Measurements from ENCODE around the gene ZNF408.
"Not testable (repeated sequence)": the region's sequence is repeated elsewhere in the genome, so short reads cannot be mapped to it uniquely, and the experiment has no call there.

Gene ZNF408

DNA sequence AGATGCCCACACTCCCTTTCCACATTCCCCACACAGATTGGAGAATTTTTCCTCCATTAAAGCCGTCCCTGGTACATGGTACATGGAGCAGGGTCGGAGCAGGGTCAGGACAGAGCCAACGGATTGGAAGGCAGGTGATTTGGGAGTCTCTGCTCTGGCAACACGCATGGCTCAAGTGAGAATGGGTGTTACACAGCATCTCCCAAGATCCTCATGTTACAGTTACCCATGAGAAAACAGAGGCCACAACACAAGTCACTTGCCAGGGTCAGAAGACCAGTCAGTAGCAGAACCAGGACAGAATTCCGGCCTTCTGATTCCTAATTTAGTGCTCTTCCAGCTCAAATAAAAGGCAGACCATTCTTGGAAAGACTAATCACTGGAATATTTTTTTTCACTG lies 10.5 kb downstream of the ZNF408 start:
- Histone ChIP-seq H3K4me2 (ENCODE audit: low read length) (no peak overlapping the region), H3K9me3 (ENCODE audit: low read length) (no peaks in the 10 kb centered on the region), H3K9ac (ENCODE audit: low read length) (no peak overlapping the region), H3K27me3 (ENCODE audit: insufficient read depth, low read length) (no peaks in the 10 kb centered on the region), H3F3A (ENCODE audit: insufficient read depth, low read length) (no peaks in the 10 kb centered on the region), H4K20me1 (ENCODE audit: insufficient read depth, low read length) (no peaks in the 10 kb centered on the region), H3K4me3 (ENCODE audit: low read depth, low read length, poor library complexity, severe bottlenecking) (no peak overlapping the region), H3K9me2 (ENCODE audit: low read depth, low read length) (no peaks in the 10 kb centered on the region), H3K27ac (ENCODE audit: low read depth, low read length, poor library complexity, severe bottlenecking) (no peak overlapping the region), H3K4me1 (ENCODE audit: insufficient read depth, low read length, severe bottlenecking) (no peaks in the 10 kb centered on the region), H3K36me3 (ENCODE audit: insufficient read depth, low read length) (0 out of 2 replicates have a peak, but pooled peaks cover 5% of the 10 kb centered on the region), H3K79me2 (ENCODE audit: insufficient read depth, low read length) (no peaks in the 10 kb centered on the region), H2AFZ (ENCODE audit: low read length) (no peak overlapping the region)
- no peak for TF ChIP-seq EZH2 (IDR thresholded peaks at IDR 0.05; ENCODE audit: borderline replicate concordance, low read length)
- TF ChIP-seq, protein P1, sequence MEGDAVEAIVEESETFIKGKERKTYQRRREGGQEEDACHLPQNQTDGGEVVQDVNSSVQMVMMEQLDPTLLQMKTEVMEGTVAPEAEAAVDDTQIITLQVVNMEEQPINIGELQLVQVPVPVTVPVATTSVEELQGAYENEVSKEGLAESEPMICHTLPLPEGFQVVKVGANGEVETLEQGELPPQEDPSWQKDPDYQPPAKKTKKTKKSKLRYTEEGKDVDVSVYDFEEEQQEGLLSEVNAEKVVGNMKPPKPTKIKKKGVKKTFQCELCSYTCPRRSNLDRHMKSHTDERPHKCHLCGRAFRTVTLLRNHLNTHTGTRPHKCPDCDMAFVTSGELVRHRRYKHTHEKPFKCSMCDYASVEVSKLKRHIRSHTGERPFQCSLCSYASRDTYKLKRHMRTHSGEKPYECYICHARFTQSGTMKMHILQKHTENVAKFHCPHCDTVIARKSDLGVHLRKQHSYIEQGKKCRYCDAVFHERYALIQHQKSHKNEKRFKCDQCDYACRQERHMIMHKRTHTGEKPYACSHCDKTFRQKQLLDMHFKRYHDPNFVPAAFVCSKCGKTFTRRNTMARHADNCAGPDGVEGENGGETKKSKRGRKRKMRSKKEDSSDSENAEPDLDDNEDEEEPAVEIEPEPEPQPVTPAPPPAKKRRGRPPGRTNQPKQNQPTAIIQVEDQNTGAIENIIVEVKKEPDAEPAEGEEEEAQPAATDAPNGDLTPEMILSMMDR (IDR thresholded peaks at IDR 0.05; ENCODE audit: low read length) = no peak

DNA sequence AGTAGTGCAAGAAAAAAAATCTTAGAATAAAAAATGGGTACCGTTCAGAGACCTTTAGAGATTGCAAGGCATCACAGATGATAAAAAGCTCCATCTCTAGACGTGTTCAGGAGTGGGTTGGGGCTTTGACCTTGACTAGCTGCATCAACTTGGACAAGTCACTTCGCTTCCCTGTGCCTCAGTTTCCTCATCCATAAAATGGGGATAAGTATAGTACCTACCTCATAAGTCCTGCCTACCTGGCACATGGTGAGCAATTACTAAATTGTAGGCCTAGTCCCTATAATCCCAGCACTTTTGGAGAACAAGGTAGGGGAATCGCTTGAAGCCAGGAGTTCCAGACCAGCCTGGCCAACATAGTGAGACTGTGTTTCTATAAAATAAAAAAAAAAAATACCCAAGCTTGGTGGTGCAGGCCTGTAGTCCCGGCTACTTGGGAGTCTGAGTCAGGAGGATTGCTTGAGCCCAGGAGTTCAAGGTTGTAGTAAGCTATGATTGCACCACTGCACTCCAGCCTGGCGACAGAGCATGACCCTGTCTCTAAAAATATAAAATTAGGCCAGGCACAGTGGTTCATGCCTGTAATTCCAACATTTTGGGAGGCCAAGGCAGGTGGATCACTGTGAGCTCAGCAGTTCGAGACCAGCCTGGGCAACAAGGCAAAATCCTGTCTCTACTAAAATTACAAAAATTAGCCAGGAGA lies 12.2 kb downstream of the ZNF408 start:
- TF ChIP-seq, protein P1 (IDR thresholded peaks at IDR 0.05; ENCODE audit: low read length) = no peak
- no peak for TF ChIP-seq EZH2 (IDR thresholded peaks at IDR 0.05; ENCODE audit: borderline replicate concordance, low read length)
- H4K20me1 ChIP-seq (ENCODE audit: insufficient read depth, low read length) = no peaks in the 10 kb centered on the region
- H3K36me3 ChIP-seq (ENCODE audit: insufficient read depth, low read length) = no peaks in the 10 kb centered on the region
- H3K79me2 ChIP-seq (ENCODE audit: insufficient read depth, low read length) = no peaks in the 10 kb centered on the region
- H3K9me3 ChIP-seq (ENCODE audit: low read length) = no peaks in the 10 kb centered on the region
- H3K4me2 ChIP-seq (ENCODE audit: low read length) = no peak overlapping the region
- no peak overlapping the region for H2AFZ ChIP-seq (ENCODE audit: low read length)
- no peaks in the 10 kb centered on the region for H3K27me3 ChIP-seq (ENCODE audit: insufficient read depth, low read length)
- H3K9ac ChIP-seq (ENCODE audit: low read length) = no peak overlapping the region
- H3K4me1 ChIP-seq (ENCODE audit: insufficient read depth, low read length, severe bottlenecking) = peaks cover 1% of the 10 kb centered on the region
- H3K27ac ChIP-seq (ENCODE audit: low read depth, low read length, poor library complexity, severe bottlenecking) = no peak overlapping the region
- no peak overlapping the region for H3K4me3 ChIP-seq (ENCODE audit: low read depth, low read length, poor library complexity, severe bottlenecking)
- H3K9me2 ChIP-seq (ENCODE audit: low read depth, low read length) = no peaks in the 10 kb centered on the region
- H3F3A ChIP-seq (ENCODE audit: insufficient read depth, low read length) = no peaks in the 10 kb centered on the region

DNA sequence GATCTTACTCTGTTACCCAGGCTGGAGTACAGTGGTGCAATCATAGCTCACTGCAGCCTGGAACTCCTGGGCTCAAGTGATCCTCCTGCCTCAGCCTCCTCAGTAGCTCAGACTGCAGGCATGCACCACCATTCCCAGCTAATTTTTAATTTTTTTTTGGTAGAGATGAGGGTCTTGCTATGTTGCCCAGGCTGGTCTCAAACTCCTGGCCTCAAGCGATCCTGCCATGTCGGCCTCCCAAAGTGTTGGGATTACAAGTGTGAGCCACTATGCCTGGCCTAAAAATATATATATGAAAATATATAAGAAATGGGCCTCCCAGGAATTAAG lies 17.0 kb downstream of the ZNF408 start:
- not testable (repeated sequence) for H3K9me2 ChIP-seq (ENCODE audit: low read depth, low read length); H3K9ac ChIP-seq (ENCODE audit: low read length); H3K79me2 ChIP-seq (ENCODE audit: insufficient read depth, low read length); H3K9me3 ChIP-seq (ENCODE audit: low read length); H3K4me3 ChIP-seq (ENCODE audit: low read depth, low read length, poor library complexity, severe bottlenecking); H3F3A ChIP-seq (ENCODE audit: insufficient read depth, low read length); H3K36me3 ChIP-seq (ENCODE audit: insufficient read depth, low read length); H2AFZ ChIP-seq (ENCODE audit: low read length); H3K27me3 ChIP-seq (ENCODE audit: insufficient read depth, low read length); H3K4me2 ChIP-seq (ENCODE audit: low read length); H3K27ac ChIP-seq (ENCODE audit: low read depth, low read length, poor library complexity, severe bottlenecking); H4K20me1 ChIP-seq (ENCODE audit: insufficient read depth, low read length); H3K4me1 ChIP-seq (ENCODE audit: insufficient read depth, low read length, severe bottlenecking)
